Bone marrow (tissue), 2 donors: ENCODE measurements around the gene RARB.

Experiments
- DNase-seq, 2 donors: peaks; one replicate each; lab custom pipeline; 2025; lab: John Stamatoyannopoulos, UW

The RARB gene

GRCh38 chr3:25427942-25428788 lies at the start of gene RARB:
Gene RARB (plus strand): TSS chr3:25428263. CDS start chr3:25428732, 469 bp downstream.
- peak in 1 of 2 donors; percentile 18 for DNase-seq

GRCh38 chr3:25378786-25379311 lies 49.2 kb upstream of the RARB start:
- DNase-seq, result no peak

- DNase-seq, result no peak
Observed at GRCh38 chr3:25380222-25380739, 47.8 kb upstream of the RARB start.

GRCh38 chr3:25381083-25381482 lies 47.0 kb upstream of the RARB start:
- no peak for DNase-seq

GRCh38 chr3:25384471-25384870 lies 43.6 kb upstream of the RARB start:
- DNase-seq, result no peak

DNA sequence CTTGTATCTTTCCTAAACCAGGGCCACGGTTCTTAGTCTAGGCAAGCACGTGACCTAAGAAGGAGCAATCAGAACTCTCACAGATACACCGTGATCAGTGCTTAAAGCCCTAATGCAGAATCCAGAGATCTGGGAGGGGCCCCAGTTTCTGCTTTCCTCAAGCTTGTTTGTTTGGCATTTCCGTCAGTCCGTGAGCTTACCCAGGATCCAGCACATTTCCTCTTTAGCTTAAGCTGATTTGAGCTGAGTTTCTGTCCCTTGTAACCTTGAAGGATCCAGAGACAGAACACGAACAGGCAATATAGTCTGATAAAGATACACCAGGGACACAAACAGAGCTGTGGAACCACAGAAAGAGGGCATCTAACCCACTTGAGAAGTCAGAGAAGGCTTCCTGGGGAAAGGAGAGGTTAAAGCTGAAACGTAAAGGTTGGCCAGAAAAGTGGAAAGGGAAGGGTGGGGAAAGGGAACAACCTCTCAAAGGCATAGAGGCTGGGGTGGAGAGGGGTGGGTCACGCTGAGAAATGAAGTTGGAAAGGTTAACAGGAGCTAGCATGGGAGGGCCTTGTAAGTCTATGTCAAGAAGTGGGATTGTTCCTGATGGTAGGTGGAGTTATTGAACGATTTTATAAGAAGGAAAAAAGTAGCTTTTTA lies 42.1 kb upstream of the RARB start:
- DNase-seq, result no peak

- DNase-seq, result no peak
Observed at GRCh38 chr3:25386686-25387255, 41.3 kb upstream of the RARB start.

DNA sequence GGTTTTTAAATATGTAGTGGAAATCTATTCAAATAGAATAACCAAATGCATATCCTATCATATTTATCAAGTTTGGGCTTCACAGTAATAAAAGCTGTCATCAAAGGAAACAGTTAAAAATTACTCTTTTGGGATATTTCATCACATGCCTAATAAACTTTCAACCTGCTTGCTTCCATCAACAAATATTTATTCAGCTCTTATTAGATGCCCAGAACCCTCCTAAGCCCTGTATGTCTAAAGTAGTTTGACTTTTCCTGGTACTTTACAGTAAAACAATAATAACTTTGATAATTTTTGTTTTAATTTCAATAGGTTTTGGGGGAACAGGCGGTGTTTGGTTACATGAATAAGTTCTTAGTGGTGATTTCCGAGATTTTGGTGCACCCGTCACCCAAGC lies 37.5 kb upstream of the RARB start:
- no peak for DNase-seq

DNA sequence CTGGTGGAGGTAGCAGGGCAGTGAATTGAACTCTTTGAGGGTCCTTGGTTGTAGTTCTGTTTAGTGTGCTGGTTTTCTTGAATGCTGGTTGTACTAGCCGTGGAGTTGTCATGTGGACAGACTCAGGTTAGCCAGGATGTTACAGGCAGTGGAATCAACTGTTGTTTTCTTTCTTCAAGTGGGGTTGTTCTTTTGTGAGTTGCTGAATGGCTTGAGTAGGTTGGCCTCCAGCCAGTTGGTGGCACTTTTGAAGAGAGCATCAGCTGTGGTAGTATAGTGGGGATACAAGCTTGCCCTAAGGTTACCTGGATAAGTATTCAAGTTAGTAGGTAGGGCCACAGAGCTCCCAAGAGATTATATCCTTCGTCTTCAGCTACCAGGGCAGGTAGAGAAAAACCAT lies 31.8 kb upstream of the RARB start:
- no peak for DNase-seq

DNA sequence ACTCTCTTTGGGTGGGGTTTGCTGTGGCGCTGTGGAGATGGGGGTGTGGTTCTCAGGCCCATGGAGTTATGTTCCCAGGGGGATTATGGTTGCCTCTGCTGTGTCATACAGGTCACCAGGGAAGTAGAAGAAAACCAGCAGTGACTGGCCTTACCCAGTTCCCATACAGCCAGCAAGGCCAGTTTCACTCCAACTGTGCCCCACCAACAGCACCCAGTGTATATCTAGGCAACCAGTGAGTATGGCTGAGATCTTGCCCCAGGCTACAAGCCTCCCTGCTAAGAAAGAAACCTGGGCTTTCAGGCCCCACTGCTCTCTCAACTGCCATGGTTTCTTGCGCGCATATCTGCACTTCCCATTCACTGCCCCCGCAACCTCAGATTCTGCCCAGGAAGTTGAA lies 31.4 kb upstream of the RARB start:
- no peak for DNase-seq

DNA sequence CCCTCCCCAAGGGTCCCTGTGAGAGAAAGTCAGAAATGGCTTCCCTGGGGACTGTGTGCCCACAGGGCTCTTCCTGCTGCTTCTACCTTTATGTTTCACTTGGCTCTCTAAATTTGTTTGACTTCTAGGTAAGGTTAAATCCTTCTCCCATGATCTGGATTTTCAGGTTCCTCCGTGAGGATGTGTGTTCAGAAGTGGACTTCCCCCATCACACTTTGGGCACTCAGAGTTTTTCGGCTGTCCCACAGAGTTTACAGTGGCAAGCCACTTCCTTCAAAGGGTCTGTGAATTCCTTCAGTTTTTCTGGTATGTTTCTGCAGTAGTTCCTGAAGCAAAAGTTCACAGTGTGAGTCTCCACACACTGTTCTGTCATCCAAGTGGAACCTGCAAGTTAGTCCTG lies 30.9 kb upstream of the RARB start:
- no peak for DNase-seq

DNA sequence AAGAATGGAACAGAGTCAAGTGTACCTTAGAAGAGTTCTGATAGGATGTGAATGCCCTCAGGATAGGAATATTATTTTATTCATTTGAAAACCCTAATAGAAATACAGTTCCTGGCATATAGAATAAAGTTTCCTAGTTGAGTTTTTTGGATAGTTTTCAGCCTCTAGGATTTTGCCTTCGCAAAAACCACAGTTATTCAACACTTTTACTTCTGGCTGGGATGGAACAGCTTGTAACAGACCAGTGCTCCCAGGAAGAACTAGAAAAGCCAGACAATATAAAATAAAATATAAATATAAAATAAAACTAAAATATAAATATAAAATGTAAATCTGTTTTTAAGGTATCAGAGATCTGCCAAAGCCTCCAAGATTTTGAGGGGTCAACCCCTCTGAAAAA lies 27.5 kb upstream of the RARB start:
- no peak for DNase-seq

- no peak for DNase-seq
Observed at GRCh38 chr3:25403968-25404367, 24.1 kb upstream of the RARB start.

- no peak for DNase-seq
Observed at GRCh38 chr3:25404569-25404968, 23.5 kb upstream of the RARB start.

DNA sequence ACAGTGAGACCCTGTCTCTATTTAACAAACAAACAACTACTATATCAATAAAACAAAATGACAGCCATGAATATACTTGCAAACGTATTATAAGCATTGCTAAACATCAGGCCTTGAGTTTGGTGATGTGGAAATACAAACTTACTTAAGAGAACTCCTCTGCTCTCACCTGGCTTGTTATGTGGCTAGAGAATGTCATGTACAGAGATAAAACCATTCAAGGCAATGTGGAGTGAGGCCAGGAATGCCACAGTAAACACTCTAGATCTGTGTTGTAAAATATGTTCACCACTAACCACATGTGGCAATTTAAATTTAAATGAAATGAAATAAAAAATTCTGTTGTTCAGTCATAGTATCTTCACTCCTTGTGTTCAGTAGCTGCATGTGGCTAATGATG lies 22.7 kb upstream of the RARB start:
- no peak for DNase-seq

DNA sequence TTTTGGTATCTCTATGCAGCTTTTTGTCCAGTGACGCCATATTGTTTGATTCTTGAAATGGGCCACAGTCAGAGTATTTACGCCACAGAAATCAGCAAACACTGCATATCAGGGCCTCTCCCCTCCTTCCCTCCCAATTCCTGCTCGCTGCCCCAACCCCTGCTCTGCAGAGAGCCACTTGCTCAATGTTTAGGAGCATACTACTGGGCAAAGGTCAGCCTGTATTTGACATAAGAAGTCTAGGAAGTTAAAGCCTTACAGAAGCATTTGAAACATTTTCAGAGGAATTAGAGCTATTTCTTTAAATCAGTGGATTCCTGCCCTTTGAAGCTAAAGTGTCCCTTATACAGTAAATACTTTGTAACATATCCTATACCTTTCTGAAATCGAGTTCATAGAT lies 17.4 kb upstream of the RARB start:
- no peak for DNase-seq

DNA sequence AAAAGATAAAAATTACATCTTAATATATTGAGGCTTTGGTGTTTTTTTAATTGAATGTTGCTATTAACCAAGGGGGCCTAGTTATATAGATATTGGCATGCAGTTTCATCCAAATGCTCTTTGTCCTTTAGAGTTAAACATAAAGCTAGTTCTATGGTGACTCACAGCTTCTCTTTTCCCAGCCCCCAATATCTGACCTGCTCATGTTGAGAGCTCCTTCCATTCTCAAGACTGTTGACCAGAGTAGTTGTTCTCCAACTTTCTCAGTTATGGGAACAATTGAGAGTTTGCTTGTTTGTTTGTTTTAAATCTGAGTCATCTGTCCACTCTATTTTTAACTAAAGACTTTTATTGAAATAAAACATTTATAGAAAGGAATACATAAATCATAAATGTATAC lies 15.8 kb upstream of the RARB start:
- no peak for DNase-seq

- no peak for DNase-seq
Observed at GRCh38 chr3:25416176-25416575, 11.9 kb upstream of the RARB start.

DNA sequence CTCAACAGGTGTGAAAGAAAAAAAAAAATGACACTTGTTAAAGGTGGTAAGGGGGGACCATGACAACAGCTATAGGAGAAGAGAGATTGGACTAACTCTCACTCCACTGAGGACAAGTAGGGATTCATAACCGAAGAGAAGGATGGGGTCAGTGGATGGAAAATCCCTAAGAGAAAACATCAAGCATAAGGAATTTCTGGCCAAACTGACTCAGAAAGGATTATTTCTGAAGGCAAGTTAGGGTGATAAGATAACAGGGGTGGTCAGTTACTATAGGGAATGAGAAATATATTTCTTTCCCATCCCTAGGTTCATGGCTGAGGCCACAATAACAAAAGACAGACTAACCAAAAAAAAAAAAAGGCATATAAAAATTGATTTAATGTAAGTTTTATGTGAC lies 9.5 kb upstream of the RARB start:
- no peak for DNase-seq

DNA sequence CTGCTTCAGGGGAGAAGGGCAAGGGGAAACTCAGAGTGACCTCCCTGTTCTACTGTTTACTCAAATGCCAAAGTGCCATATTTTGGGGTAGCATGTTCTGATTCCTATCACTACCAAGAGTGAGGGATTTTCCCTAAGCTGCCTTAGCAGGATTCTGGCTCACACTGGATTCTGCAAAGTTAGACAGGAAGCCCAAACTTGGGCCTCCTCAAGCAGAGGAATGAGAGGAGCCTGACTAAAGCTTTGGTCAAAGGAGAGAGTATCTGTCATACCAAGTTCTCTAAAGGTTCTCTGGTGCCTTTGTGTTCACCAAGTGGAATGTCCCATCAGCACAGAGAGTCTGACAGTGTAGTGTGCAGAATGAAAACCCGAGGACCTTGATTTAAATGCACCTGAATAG lies 8.8 kb upstream of the RARB start:
- DNase-seq, result no peak

GRCh38 chr3:25420147-25420546 lies 7.9 kb upstream of the RARB start:
- DNase-seq, result no peak

DNA sequence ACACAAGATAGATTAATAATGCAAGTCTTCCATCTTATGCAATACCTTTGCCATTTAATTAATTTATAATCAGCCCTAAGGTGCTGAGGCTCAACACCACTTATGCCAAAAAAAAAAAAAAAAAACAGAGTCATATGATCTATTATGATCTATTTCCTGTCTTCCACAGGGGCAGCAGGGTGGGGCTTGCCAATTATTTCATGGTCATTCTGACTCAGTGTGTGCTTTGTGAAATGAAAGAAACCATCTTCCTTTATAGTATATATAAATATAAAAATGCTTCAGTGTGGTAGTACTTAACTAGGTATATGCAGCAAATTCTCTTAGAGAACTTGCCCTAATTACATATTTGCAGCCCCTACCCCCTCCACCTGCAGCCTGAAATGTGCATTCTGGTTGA lies 7.2 kb upstream of the RARB start:
- no peak for DNase-seq

GRCh38 chr3:25421747-25422146 lies 6.3 kb upstream of the RARB start:
- DNase-seq, result no peak
